Astrocyte (in vitro differentiated cells and primary cell): ENCODE data around the gene CUEDC2. TPM values are rescaled to one million over a fixed set of nuclear protein-coding genes. Genes with fewer than 3 reads are reported as not detected.

Experiments used
- DNase-seq: peaks from one replicate; pipeline ENCODE4 v3.0.0-alpha.2; 2010; ENCODE audit warnings: low read depth
- FAIRE-seq: peaks from 2 replicates; lab custom pipeline; 2011; peaks lifted over from hg19 to GRCh38; lab: Jason Lieb, UNC
- H2AFZ ChIP-seq: 2 replicates; pipeline ENCODE4 v1.6.0; 2012; ENCODE audit warnings: low read depth, low read length, inconsistent platforms
- H3K27ac ChIP-seq: 2 replicates; pipeline ENCODE4 v1.5.1; 2011; ENCODE audit warnings: low read depth, low read length, inconsistent platforms
- H3K27me3 ChIP-seq: 2 replicates; pipeline ENCODE4 v1.6.0; 2011; ENCODE audit warnings: low read length, inconsistent platforms; ENCODE audit not compliant: insufficient read depth
- H3K36me3 ChIP-seq: 2 replicates; pipeline ENCODE4 v1.5.1; 2011; ENCODE audit warnings: low read length, inconsistent platforms; ENCODE audit not compliant: insufficient read depth
- H3K4me1 ChIP-seq: 2 replicates; pipeline ENCODE4 v1.5.1; 2011; ENCODE audit warnings: low read length, inconsistent platforms; ENCODE audit not compliant: insufficient read depth
- H3K4me2 ChIP-seq: 2 replicates; pipeline ENCODE4 v1.6.0; 2012; ENCODE audit warnings: low read length, inconsistent platforms
- H3K4me3 ChIP-seq: 2 replicates; pipeline ENCODE4 v1.5.1; 2011; ENCODE audit warnings: low read depth, mild to moderate bottlenecking, low read length, inconsistent platforms; ENCODE audit not compliant: insufficient read depth
- H3K79me2 ChIP-seq: 2 replicates; pipeline ENCODE4 v1.6.0; 2012; ENCODE audit warnings: mild to moderate bottlenecking, low read length, inconsistent platforms; ENCODE audit not compliant: insufficient read depth
- H3K9ac ChIP-seq: 2 replicates; pipeline ENCODE4 v1.6.0; 2012; ENCODE audit warnings: mild to moderate bottlenecking, low read length, inconsistent platforms
- H3K9me3 ChIP-seq: 2 replicates; pipeline ENCODE4 v1.5.1; 2012; ENCODE audit warnings: low read depth, mild to moderate bottlenecking, low read length, inconsistent platforms; ENCODE audit not compliant: insufficient read depth
- H4K20me1 ChIP-seq: 2 replicates; pipeline ENCODE4 v1.6.0; 2012; ENCODE audit warnings: low read length, inconsistent platforms; ENCODE audit not compliant: insufficient read depth
- H3K27ac Mint-ChIP-seq: one replicate; pipeline ENCODE4 v1.8.0; 2021; ENCODE audit warnings: mild to moderate bottlenecking, mixed read lengths; ENCODE audit not compliant: unreplicated experiment
- H3K27me3 Mint-ChIP-seq: one replicate; pipeline ENCODE4 v1.8.0; 2021; ENCODE audit warnings: low read depth, mixed read lengths; ENCODE audit not compliant: unreplicated experiment
- H3K36me3 Mint-ChIP-seq: one replicate; pipeline ENCODE4 v1.8.0; 2021; ENCODE audit warnings: low read depth, mixed read lengths; ENCODE audit not compliant: unreplicated experiment
- H3K4me1 Mint-ChIP-seq: one replicate; pipeline ENCODE4 v1.8.0; 2021; ENCODE audit warnings: low read depth, mixed read lengths; ENCODE audit not compliant: unreplicated experiment
- H3K4me3 Mint-ChIP-seq: one replicate; pipeline ENCODE4 v1.8.0; 2021; ENCODE audit warnings: mild to moderate bottlenecking, moderate library complexity, mixed read lengths; ENCODE audit not compliant: unreplicated experiment
- H3K9me3 Mint-ChIP-seq: one replicate; pipeline ENCODE4 v1.8.0; 2021; ENCODE audit warnings: mild to moderate bottlenecking, mixed read lengths; ENCODE audit not compliant: unreplicated experiment
- CTCF ChIP-seq: IDR thresholded peaks from 2 replicates; pipeline ENCODE4 v1.5.1; 2011; ENCODE audit warnings: low read depth, mild to moderate bottlenecking, inconsistent platforms, low read length, moderate library complexity; ENCODE audit not compliant: insufficient read depth
- EZH2 ChIP-seq: IDR thresholded peaks from 2 replicates; pipeline ENCODE4 v1.6.1; 2012; ENCODE audit warnings: mild to moderate bottlenecking, low read length, inconsistent platforms; ENCODE audit not compliant: insufficient read depth
- total RNA-seq: library from RNA; stranded (reverse); gene quantifications from 2 replicates; pipeline ENCODE4 v1.2.1, GENCODE V29; 2021

CUEDC2 gene
- total RNA-seq, 1 donor from 2014 or later = 49.1 TPM

- no peak for FAIRE-seq
- Histone ChIP-seq H3K9ac (no peak overlapping the region), H3K79me2 (no peaks in the 10 kb centered on the region), H3K27me3 (peaks cover 7% of the 10 kb centered on the region), H3K36me3 (no peaks in the 10 kb centered on the region), H3K27ac (no peak overlapping the region), H3K4me2 (no peak overlapping the region), H4K20me1 (no peaks in the 10 kb centered on the region), H2AFZ (no peak overlapping the region), H3K9me3 (no peaks in the 10 kb centered on the region), H3K4me1 (peaks cover 11% of the 10 kb centered on the region), H3K4me3 (no peak overlapping the region)
- Mint-ChIP-seq H3K4me1 (peaks cover 6% of the 10 kb centered on the region), H3K27me3 (peaks cover 12% of the 10 kb centered on the region), H3K9me3 (no peaks in the 10 kb centered on the region), H3K36me3 (no peaks in the 10 kb centered on the region), H3K4me3 (no peak overlapping the region), H3K27ac (no peak overlapping the region)
- no peak for DNase-seq
- no peak for TF ChIP-seq CTCF
- TF ChIP-seq EZH2 = no peak
Measured at GRCh38 chr10:102438374-102438773, 6.0 kb upstream of the CUEDC2 start.

GRCh38 chr10:102437515-102437914 is 5.1 kb upstream of the CUEDC2 start:
- peaks cover 12% of the 10 kb centered on the region for H3K27me3 Mint-ChIP-seq
- TF ChIP-seq EZH2 = no peak
- no peak for TF ChIP-seq CTCF

GRCh38 chr10:102436312-102436711 is 3.9 kb upstream of the CUEDC2 start:
- Mint-ChIP-seq H3K27ac (no peak overlapping the region), H3K9me3 (no peaks in the 10 kb centered on the region), H3K4me1 (peaks cover 10% of the 10 kb centered on the region), H3K36me3 (no peaks in the 10 kb centered on the region), H3K4me3 (peak overlapping the region; percentile 40), H3K27me3 (peaks cover 10% of the 10 kb centered on the region)
- H3K4me1 ChIP-seq = peaks cover 18% of the 10 kb centered on the region
- no peak overlapping the region for H3K4me3 ChIP-seq
- no peak for TF ChIP-seq CTCF
- TF ChIP-seq EZH2 = no peak
- no peaks in the 10 kb centered on the region for H3K9me3 ChIP-seq
- no peaks in the 10 kb centered on the region for H3K36me3 ChIP-seq
- FAIRE-seq (no peak), DNase-seq (no peak)
- H3K27ac ChIP-seq = no peak overlapping the region
- H3K4me2 ChIP-seq = peak overlapping the region; percentile 70
- H3K27me3 ChIP-seq = no peaks in the 10 kb centered on the region
- no peak overlapping the region for H3K9ac ChIP-seq
- H4K20me1 ChIP-seq = no peaks in the 10 kb centered on the region
- H3K79me2 ChIP-seq = peaks cover 11% of the 10 kb centered on the region
- H2AFZ ChIP-seq = no peak overlapping the region

More at GRCh38 chr10:102437515-102437914, 5.1 kb upstream of the CUEDC2 start:
- Mint-ChIP-seq H3K27ac (no peak overlapping the region), H3K4me1 (peaks cover 6% of the 10 kb centered on the region), H3K9me3 (no peaks in the 10 kb centered on the region), H3K4me3 (no peak overlapping the region), H3K36me3 (no peaks in the 10 kb centered on the region)
- Histone ChIP-seq H3K27me3 (peaks cover 5% of the 10 kb centered on the region), H3K4me2 (no peak overlapping the region), H4K20me1 (no peaks in the 10 kb centered on the region), H3K4me3 (no peak overlapping the region), H3K9ac (no peak overlapping the region), H3K27ac (no peak overlapping the region), H3K9me3 (no peaks in the 10 kb centered on the region), H3K79me2 (no peaks in the 10 kb centered on the region), H3K36me3 (no peaks in the 10 kb centered on the region), H3K4me1 (peaks cover 11% of the 10 kb centered on the region), H2AFZ (no peak overlapping the region)
- FAIRE-seq (no peak), DNase-seq (no peak)
